Measurements from ENCODE around the gene NACC2. TPM values are rescaled to one million over a fixed set of nuclear protein-coding genes. Genes with fewer than 3 reads are reported as not detected.
A peak's percentile ranks its signal among the peaks of the same experiment; 100 is the strongest.

NACC2 gene
- total RNA-seq, 4 donors from 2014 or later: 93.8 to 192 (median 142) TPM

GRCh38 chr9:136133191-136133958, 38.3 kb upstream of the NACC2 start:
- Histone ChIP-seq H3K9me3 (no peaks in the 10 kb centered on the region), H3K27ac (replicated peaks in 1 of 4) (no peak overlapping the region), H3K4me1 (peaks cover 13 to 26% (median 21%) of the 10 kb centered on the region in 4 donors), H3K36me3 (no peaks in the 10 kb centered on the region), H3K27me3 (peaks cover 5 to 95% (median 38%) of the 10 kb centered on the region in 4 donors), H3K4me3 (peak overlapping the region; percentile 44 to 57 (median 48))
- TF ChIP-seq CTCF (IDR thresholded peaks at IDR 0.05) (peak in 2 of 3 experiments; percentile 33 to 51), EP300 (IDR thresholded peaks at IDR 0.05) (no peak), POLR2A (IDR thresholded peaks at IDR 0.05; ENCODE audit: low read depth) (no peak)
- 5% methylated on average over 24 of the region's 69 CpGs for WGBS
- intact Hi-C loops (cut with DNase I): no loop called here
- no peak for DNase-seq (ENCODE audit: extremely low spot score)

- H3K9me3 ChIP-seq: no peaks in the 10 kb centered on the region
- intact Hi-C loops (cut with DNase I): no loop called here
- H3K36me3 ChIP-seq: no peaks in the 10 kb centered on the region
- H3K4me3 ChIP-seq: peak overlapping the region; percentile 44 to 57 (median 48)
- TF ChIP-seq EP300 (IDR thresholded peaks at IDR 0.05) (no peak), POLR2A (IDR thresholded peaks at IDR 0.05; ENCODE audit: low read depth) (no peak), POLR2AphosphoS5 (IDR thresholded peaks at IDR 0.05) (no peak), CTCF (IDR thresholded peaks at IDR 0.05) (no peak)
- H3K4me1 ChIP-seq: peaks cover 13 to 26% (median 21%) of the 10 kb centered on the region in 4 donors
- 9% methylated on average over 27 of the region's 52 CpGs for WGBS
- DNase-seq (ENCODE audit: extremely low spot score): no peak
- H3K27ac ChIP-seq (replicated peaks in 1 of 4): no peak overlapping the region
- H3K27me3 ChIP-seq: peaks cover 5 to 95% (median 38%) of the 10 kb centered on the region in 4 donors
These were observed 37.5 kb upstream of the NACC2 start for GRCh38 chr9:136132512-136133050.

- Histone ChIP-seq H3K36me3 (no peaks in the 10 kb centered on the region), H3K9me3 (no peaks in the 10 kb centered on the region), H3K4me1 (peaks cover 13 to 26% (median 21%) of the 10 kb centered on the region in 4 donors), H3K27ac (replicated peaks in 1 of 4) (no peak overlapping the region), H3K27me3 (peaks cover 5 to 95% (median 35%) of the 10 kb centered on the region in 4 donors), H3K4me3 (peak overlapping the region in 1 of 4 donors; percentile 47)
- WGBS: 57% methylated on average over 15 of the region's 31 CpGs
- TF ChIP-seq CTCF (IDR thresholded peaks at IDR 0.05) (no peak), POLR2A (IDR thresholded peaks at IDR 0.05; ENCODE audit: low read depth) (no peak), EP300 (IDR thresholded peaks at IDR 0.05) (no peak), POLR2AphosphoS5 (IDR thresholded peaks at IDR 0.05) (no peak)
- DNase-seq (ENCODE audit: extremely low spot score): no peak
- intact Hi-C loops (cut with DNase I): no loop called here
These were observed 36.8 kb upstream of the NACC2 start for GRCh38 chr9:136131629-136132511.

GRCh38 chr9:136129176-136129575, 34.1 kb upstream of the NACC2 start:
- Histone ChIP-seq H3K36me3 (no peaks in the 10 kb centered on the region), H3K4me1 (peaks cover 7 to 25% (median 21%) of the 10 kb centered on the region in 4 donors), H3K9me3 (no peaks in the 10 kb centered on the region), H3K4me3 (no peak overlapping the region), H3K27me3 (peaks cover 5 to 86% (median 20%) of the 10 kb centered on the region in 4 donors), H3K27ac (replicated peaks in 1 of 4) (no peak overlapping the region)
- no peak for TF ChIP-seq POLR2A (IDR thresholded peaks at IDR 0.05; ENCODE audit: low read depth)
- no peak for TF ChIP-seq POLR2AphosphoS5 (IDR thresholded peaks at IDR 0.05)
- TF ChIP-seq CTCF (IDR thresholded peaks at IDR 0.05): no peak
- TF ChIP-seq EP300 (IDR thresholded peaks at IDR 0.05): no peak
- intact Hi-C loops (cut with DNase I): no loop called here
- DNase-seq (ENCODE audit: extremely low spot score): no peak
- 72% methylated on average over 17 of the region's 17 CpGs for WGBS

All from esophagus muscularis mucosa (tissue), 4 donors.